GM12878 (cell line): ENCODE data around the gene ARAP3. TPM values are rescaled to one million over a fixed set of nuclear protein-coding genes. Genes with fewer than 3 reads are reported as not detected.

ENCODE experiments used
- BCLAF1 ChIP-seq: fragments of 450-650 bp; IDR thresholded peaks from 2 replicates; pipeline ENCODE4 v1.6.1; 2017; ENCODE audit warnings: antibody characterized with exemption, mild to moderate bottlenecking, moderate library complexity
- ELK1 ChIP-seq: IDR thresholded peaks from 2 replicates; pipeline ENCODE4 v1.6.1; 2012; ENCODE audit warnings: low read depth, low read length, improper control_type of control experiment
- NBN ChIP-seq: fragments of 450-650 bp; IDR thresholded peaks from 2 replicates; pipeline ENCODE4 v1.6.1; 2016
- SIN3A ChIP-seq: IDR thresholded peaks from 2 replicates; pipeline ENCODE4 v1.6.1; 2012; ENCODE audit warnings: low read depth, low read length, improper control_type of control experiment
- SREBF2 ChIP-seq: IDR thresholded peaks from 2 replicates; pipeline ENCODE4 v1.6.1; 2012; ENCODE audit warnings: mild to moderate bottlenecking, low read length
- SRF ChIP-seq, 2 experiments: IDR thresholded peaks; 2 replicates each; pipeline ENCODE4 v1.6.1; 2011; ENCODE audit warnings: low read depth in 2 of 2, low read length in 2 of 2, mild to moderate bottlenecking in 1 of 2, moderate library complexity in 1 of 2
- ZBTB40 ChIP-seq: fragments of 450-650 bp; IDR thresholded peaks from 2 replicates; pipeline ENCODE4 v1.6.1; 2016; ENCODE audit warnings: mild to moderate bottlenecking, moderate library complexity, borderline replicate concordance
- polyA plus RNA-seq, 11 experiments: library from polyadenylated mRNA; depleted of rRNA in 4 of 11; unstranded in 6 of 11; stranded (reverse) in 5 of 11; fragments of >200 nt; fragmentation: Nextera tagmentation in 4 of 11; fragmentation: Illumina TruSeq in 1 of 11; extraction: Ambion mirVana in 4 of 11; extraction: Trizol in 1 of 11; gene quantifications; 1 replicate in 1 of 11; 2 replicates in 10 of 11; pipeline versions ENCODE4 v1.2.1 to v1.2.3, GENCODE V29; 2011 to 2016; ENCODE audit warnings: inconsistent platforms in 2 of 11, missing spikeins in 2 of 11, low read depth in 1 of 11
- total RNA-seq, 4 experiments: library from RNA; depleted of rRNA in 3 of 4; stranded (reverse); fragments of >200 nt in 3 of 4; fragmentation: Illumina TruSeq in 1 of 4; extraction: Trizol in 1 of 4; gene quantifications; 2 replicates each; pipeline versions ENCODE4 v1.2.1 to v1.2.3, GENCODE V29; 2013 to 2021

Gene ARAP3
- total and polyA plus RNA-seq, 10 of the 15 experiments (the other 5 are each of a cell fraction or from before 2014, with no cell fraction given): 0.01 to 0.08 TPM; not detected in 8

- no peak for TF ChIP-seq ZBTB40
- TF ChIP-seq SRF (IDR thresholded peaks at IDR 0.05; ENCODE audit: low read depth in 2 of 2, low read length in 2 of 2): no peak
- no peak for TF ChIP-seq SIN3A
- TF ChIP-seq ELK1: no peak
- no peak for TF ChIP-seq SREBF2
- TF ChIP-seq NBN: no peak
- no peak for TF ChIP-seq BCLAF1
These were observed 47.3 kb downstream of the ARAP3 start (continued) for GRCh38 chr5:141634720-141635119.
